Activated CD4-positive, alpha-beta T cell treated with anti-CD3 and anti-CD28 coated beads, Interleukin-2, amount 50 U/mL, for 16 hours (primary cell): ENCODE measurements around the gene CFAP68.
A peak's percentile ranks its signal among the peaks of the same experiment; 100 is the strongest.
"Not testable (repeated sequence)": the region's sequence is repeated elsewhere in the genome, so short reads cannot be mapped to it uniquely, and the experiment has no call there.

Source experiments
- DNase-seq: peaks from one replicate; pipeline ENCODE4 v3.0.0-alpha.2; 2020

The CFAP68 gene

GRCh38 chr11:111870886-111871692 is 8.3 kb upstream of the CFAP68 start, which contains the start of gene ALG9:
Gene ALG9, minus strand, starts transcription at chr11:111871581. Its CDS starts 99 bp downstream, at chr11:111871482.
- peak; percentile 87 for DNase-seq

GRCh38 chr11:111871693-111872161 is 7.6 kb upstream of the CFAP68 start:
- DNase-seq: no peak

- no peak for DNase-seq
These were observed 924 bp upstream of the CFAP68 start for GRCh38 chr11:111878385-111878848.

- DNase-seq: no peak
These were observed 258 bp downstream of the CFAP68 start for GRCh38 chr11:111879637-111879960.

- DNase-seq: no peak
These were observed 2.9 kb downstream of the CFAP68 start for GRCh38 chr11:111882202-111882601.

GRCh38 chr11:111885053-111885452 is 5.7 kb downstream of the CFAP68 start:
- DNase-seq: not testable (repeated sequence)

GRCh38 chr11:111886032-111886431 is 6.7 kb downstream of the CFAP68 start:
- DNase-seq: no peak

GRCh38 chr11:111886844-111887243 is 7.5 kb downstream of the CFAP68 start:
- no peak for DNase-seq

- DNase-seq: no peak
These were observed 26.1 kb downstream of the CFAP68 start for GRCh38 chr11:111905411-111905810.

GRCh38 chr11:111906680-111907079 is 27.3 kb downstream of the CFAP68 start:
- DNase-seq: no peak

- no peak for DNase-seq
These were observed 29.4 kb downstream of the CFAP68 start for GRCh38 chr11:111908639-111909305.

GRCh38 chr11:111909378-111909777 is 30.0 kb downstream of the CFAP68 start:
- DNase-seq: no peak

GRCh38 chr11:111910676-111911562 is 31.6 kb downstream of the CFAP68 start:
- no peak for DNase-seq

GRCh38 chr11:111911563-111912401 is 32.4 kb downstream of the CFAP68 start, which contains the start of gene CRYAB:
Gene CRYAB, minus strand, starts transcription at chr11:111911770. Its CDS starts 46 bp downstream, at chr11:111911724.
- no peak for DNase-seq

- DNase-seq: no peak
These were observed 33.2 kb downstream of the CFAP68 start, which contains the start of gene HSPB2 for GRCh38 chr11:111912535-111912934. Gene HSPB2, plus strand, starts transcription at chr11:111912734. Its CDS starts 96 bp downstream, at chr11:111912830.

GRCh38 chr11:111913031-111913861 is 33.9 kb downstream of the CFAP68 start:
- DNase-seq: no peak

- DNase-seq: no peak
These were observed 34.7 kb downstream of the CFAP68 start for GRCh38 chr11:111913997-111914396.

- DNase-seq: no peak
These were observed 37.4 kb downstream of the CFAP68 start for GRCh38 chr11:111916768-111917167.

- no peak for DNase-seq
These were observed 38.0 kb downstream of the CFAP68 start for GRCh38 chr11:111917312-111917711.

GRCh38 chr11:111917788-111918187 is 38.4 kb downstream of the CFAP68 start:
- no peak for DNase-seq
